ENCODE data around the gene GGA1. TPM values are rescaled to one million over a fixed set of nuclear protein-coding genes. Genes with fewer than 3 reads are reported as not detected.

GGA1 gene
- total and polyA plus RNA-seq, 10 of the 15 experiments (the other 5 are each of a cell fraction or from before 2014, with no cell fraction given) = 1.4 to 79.4 (median 44.4) TPM

DNA sequence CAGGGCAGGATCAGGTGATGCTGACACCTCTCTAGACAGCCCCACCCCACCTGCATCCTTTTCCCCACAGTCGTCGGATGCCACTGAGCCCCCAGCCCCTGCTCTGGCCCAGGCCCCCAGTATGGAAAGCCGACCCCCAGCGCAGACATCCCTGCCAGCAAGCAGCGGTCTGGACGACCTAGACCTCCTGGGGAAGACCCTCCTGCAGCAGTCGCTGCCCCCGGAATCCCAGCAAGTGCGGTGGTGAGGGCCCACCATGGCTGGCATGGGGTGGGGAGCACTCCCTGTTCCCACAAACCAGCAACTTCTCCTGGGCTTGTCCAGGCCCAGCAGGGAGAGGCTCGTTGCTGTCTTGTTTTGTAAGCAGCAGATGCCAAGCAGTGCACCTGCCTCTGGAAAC is 21.3 kb downstream of the GGA1 start:
- intact Hi-C loops (cut with micrococcal nuclease; ENCODE audit: unreplicated experiment) = no loop called here
- Histone ChIP-seq H3K4me3 (no peak overlapping the region), H3K4me2 (ENCODE audit: control insufficient read depth, insufficient read depth) (no peak overlapping the region), H3K27ac (ENCODE audit: control insufficient read depth, insufficient read depth) (no peak overlapping the region), H3K4me1 (ENCODE audit: control insufficient read depth, insufficient read depth, low read length) (peaks cover 58% of the 10 kb centered on the region), H3K79me2 (ENCODE audit: control insufficient read depth, insufficient read depth, low read length) (no peaks in the 10 kb centered on the region), H3K36me3 (ENCODE audit: control insufficient read depth in 2 of 2, insufficient read depth in 2 of 2, low read length in 1 of 2) (peaks cover 8 to 13% of the 10 kb centered on the region in 2 experiments; a peak in 3 of 4 replicates), H4K20me1 (ENCODE audit: control insufficient read depth, insufficient read depth) (no peaks in the 10 kb centered on the region), H3K27me3 (replicated peaks in 1 of 2; ENCODE audit: control insufficient read depth in 2 of 2, insufficient read depth in 2 of 2, low read length in 1 of 2) (no peaks in the 10 kb centered on the region), H3K9ac (ENCODE audit: control insufficient read depth, insufficient read depth, low read length) (no peak overlapping the region), H2AFZ (ENCODE audit: control insufficient read depth, low read depth, low read length) (no peak overlapping the region), H3K9me3 (replicated peaks; ENCODE audit: control insufficient read depth, insufficient read depth, low read length) (no peaks in the 10 kb centered on the region)
- 81% methylated on average over 10 of the region's 10 CpGs for WGBS (ENCODE audit: insufficient coverage, insufficient replicate concordance, low lambda C conversion rate, missing lambda C conversion rate)
- ATAC-seq = no peak
- no peak for FAIRE-seq
- ChIA-PET CTCF (interaction anchor here (11.9 to 15.9 kb wide), 4 partner anchors 11 to 51 kb away, joined by 146 to 396 read pairs (median 221); partner anchors contain the start of genes GGA1, LGALS1, NOL12 and SH3BP1), SMC1A (ENCODE audit: uncharacterized antibody, unreplicated experiment) (interaction anchor here (1.3 kb wide), 1 partner anchor 28 kb away, joined by 3 read pairs; the partner anchor contains the start of gene PDXP), RAD21 (ENCODE audit: unreplicated experiment) (no interaction called here), POLR2A (interaction anchor here (0.5 to 1.2 kb wide), 2 partner anchors 10 to 363 kb away, joined by 4 to 5 read pairs; no protein-coding TSS in a partner anchor)
- in situ Hi-C loops (cut with MboI) = loop anchor here (5.0 kb wide), 1 partner anchor 52 kb away; no protein-coding TSS in a partner anchor
- no peak for DNase-seq (ENCODE audit: low read depth, low spot score)
- BruUV-seq (replicated peaks) = no TSS peak
- TF ChIP-seq POLR2A (IDR thresholded peaks at IDR 0.05; ENCODE audit: low read depth, low read length) = 0 out of 2 replicates have a peak, but pooled peaks have one; percentile 23
- TF ChIP-seq IRF4 (IDR thresholded peaks at IDR 0.05; ENCODE audit: low read depth, low read length) = no peak
- TF ChIP-seq PAX5 (IDR thresholded peaks at IDR 0.05; ENCODE audit: borderline replicate concordance, low read depth, low read length) = no peak

DNA sequence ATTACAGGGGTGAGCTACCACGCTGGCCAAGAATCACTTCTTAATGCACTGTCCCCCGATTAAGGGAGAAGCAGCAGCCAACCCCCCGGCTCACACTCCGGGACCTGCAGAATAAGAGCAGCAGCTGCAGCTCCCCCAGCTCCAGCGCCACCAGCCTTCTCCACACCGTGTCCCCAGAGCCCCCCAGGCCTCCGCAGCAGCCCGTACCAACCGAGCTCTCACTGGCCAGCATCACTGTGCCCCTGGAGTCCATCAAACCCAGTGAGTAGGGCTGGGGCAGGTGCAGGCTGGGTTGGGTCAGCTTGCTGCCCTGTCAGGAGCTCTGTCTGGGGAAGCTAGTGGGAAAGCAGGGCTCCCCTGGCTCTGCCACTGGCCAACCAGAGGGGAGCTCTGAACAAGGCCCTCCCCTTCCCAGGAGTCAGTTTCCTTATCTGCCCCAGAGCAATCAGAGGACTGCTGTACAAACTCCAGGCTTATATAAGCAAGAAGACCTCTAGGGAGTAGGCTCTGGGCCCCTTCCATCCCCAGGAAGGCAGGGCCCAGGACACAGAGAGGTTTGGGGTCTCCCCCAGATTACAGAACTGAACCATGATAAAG is 22.3 kb downstream of the GGA1 start:
- Histone ChIP-seq H3K9ac (ENCODE audit: control insufficient read depth, insufficient read depth, low read length) (no peak overlapping the region), H3K9me3 (replicated peaks; ENCODE audit: control insufficient read depth, insufficient read depth, low read length) (no peaks in the 10 kb centered on the region), H3K27ac (ENCODE audit: control insufficient read depth, insufficient read depth) (no peak overlapping the region), H3K27me3 (replicated peaks in 1 of 2; ENCODE audit: control insufficient read depth in 2 of 2, insufficient read depth in 2 of 2, low read length in 1 of 2) (no peaks in the 10 kb centered on the region), H2AFZ (ENCODE audit: control insufficient read depth, low read depth, low read length) (no peak overlapping the region), H3K36me3 (ENCODE audit: control insufficient read depth in 2 of 2, insufficient read depth in 2 of 2, low read length in 1 of 2) (peaks cover 5 to 10% of the 10 kb centered on the region in 2 experiments; a peak in 3 of 4 replicates), H3K4me2 (ENCODE audit: control insufficient read depth, insufficient read depth) (no peak overlapping the region), H3K4me1 (ENCODE audit: control insufficient read depth, insufficient read depth, low read length) (peaks cover 62% of the 10 kb centered on the region), H3K79me2 (ENCODE audit: control insufficient read depth, insufficient read depth, low read length) (no peaks in the 10 kb centered on the region), H3K4me3 (no peak overlapping the region), H4K20me1 (ENCODE audit: control insufficient read depth, insufficient read depth) (no peaks in the 10 kb centered on the region)
- no TSS peak for BruUV-seq (replicated peaks)
- ChIA-PET SMC1A (ENCODE audit: uncharacterized antibody, unreplicated experiment) (interaction anchor here (0.5 to 4.1 kb wide), 5 partner anchors 9 to 27 kb away, joined by 3 to 27 read pairs (median 4); partner anchors contain the start of genes GGA1 and PDXP), POLR2A (interaction anchor here (0.9 to 8.2 kb wide), 3 partner anchors 9 to 27 kb away, joined by 4 to 67 read pairs (median 5); partner anchors contain the start of genes GGA1 and PDXP), CTCF (interaction anchor here (6.1 to 15.9 kb wide), 3 partner anchors 12 to 48 kb away, joined by 95 to 396 read pairs (median 146); partner anchors contain the start of genes GGA1, LGALS1 and NOL12), RAD21 (ENCODE audit: unreplicated experiment) (interaction anchor here (0.5 to 4.0 kb wide), 5 partner anchors 9 to 67 kb away, joined by 3 to 38 read pairs (median 4); partner anchors contain the start of genes GGA1 and SH3BP1)
- intact Hi-C loops (cut with micrococcal nuclease; ENCODE audit: unreplicated experiment) (no loop called here), in situ Hi-C loops (cut with MboI) (no loop called here)
- DNase-seq (ENCODE audit: low read depth, low spot score) (no peak), FAIRE-seq (no peak), ATAC-seq (no peak)
- over 99% methylated on average over 9 of the region's 9 CpGs for WGBS (ENCODE audit: insufficient coverage, insufficient replicate concordance, low lambda C conversion rate, missing lambda C conversion rate)
- TF ChIP-seq FOS (IDR thresholded peaks at IDR 0.05; ENCODE audit: borderline replicate concordance, extremely low read depth, insufficient read length) (no peak), SMARCA5 (IDR thresholded peaks at IDR 0.05) (no peak), ZBTB4 (CRISPR knock-in tag; IDR thresholded peaks at IDR 0.05) (no peak), NRF1 (conservative IDR thresholded peaks at IDR 0.05; ENCODE audit: low read depth, low read length) (no peak), EZH2 (IDR thresholded peaks at IDR 0.05; ENCODE audit: borderline replicate concordance, control insufficient read depth, low read depth, low read length) (no peak), MXI1 (IDR thresholded peaks at IDR 0.05; ENCODE audit: low read depth, low read length) (no peak), SMC3 (IDR thresholded peaks at IDR 0.05; ENCODE audit: borderline replicate concordance, low read length) (no peak), MEF2A (IDR thresholded peaks at IDR 0.05; ENCODE audit: insufficient read depth, low read depth, low read length) (no peak), BMI1 (IDR thresholded peaks at IDR 0.05; ENCODE audit: borderline replicate concordance) (no peak)

Data from GM12878 (cell line).